HG03439 (cell line): Measurements from ENCODE around the gene DGKG.

ENCODE experiments used
- ATAC-seq: cut with Tn5 transposase; IDR thresholded peaks from one replicate; pipeline ENCODE4 v1.9.1; 2021; ENCODE audit warnings: mild to moderate bottlenecking, moderate library complexity; ENCODE audit not compliant: unreplicated experiment

Gene DGKG

GRCh38 chr3:186247821-186248814, 113.9 kb downstream of the DGKG start:
- ATAC-seq, result no peak

- ATAC-seq, result no peak
These were observed 115.1 kb downstream of the DGKG start for GRCh38 chr3:186246941-186247340.

GRCh38 chr3:186244016-186244415, 118.0 kb downstream of the DGKG start:
- ATAC-seq, result no peak

GRCh38 chr3:186241910-186242821, 119.9 kb downstream of the DGKG start:
- peak; percentile 74 for ATAC-seq

DNA sequence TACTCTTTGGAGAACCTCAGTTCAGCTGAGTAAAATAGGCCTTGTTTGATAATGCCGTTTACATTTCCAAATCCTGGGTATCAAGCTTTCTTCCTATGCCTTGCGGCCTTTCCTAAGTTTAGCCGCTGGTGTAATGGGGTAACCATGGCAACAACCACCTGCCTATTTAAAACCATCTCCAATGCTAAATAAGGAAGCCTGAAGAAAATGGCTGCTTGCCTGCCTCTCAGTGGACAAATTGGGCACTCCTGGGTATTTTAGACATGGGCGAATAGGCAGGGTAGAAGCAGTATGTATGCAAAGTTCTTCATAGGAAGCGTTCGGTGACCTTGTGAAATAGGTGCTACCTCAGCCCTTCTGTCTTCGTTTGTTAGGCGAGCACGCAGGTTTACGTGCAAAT, 122.7 kb downstream of the DGKG start:
- no peak for ATAC-seq

DNA sequence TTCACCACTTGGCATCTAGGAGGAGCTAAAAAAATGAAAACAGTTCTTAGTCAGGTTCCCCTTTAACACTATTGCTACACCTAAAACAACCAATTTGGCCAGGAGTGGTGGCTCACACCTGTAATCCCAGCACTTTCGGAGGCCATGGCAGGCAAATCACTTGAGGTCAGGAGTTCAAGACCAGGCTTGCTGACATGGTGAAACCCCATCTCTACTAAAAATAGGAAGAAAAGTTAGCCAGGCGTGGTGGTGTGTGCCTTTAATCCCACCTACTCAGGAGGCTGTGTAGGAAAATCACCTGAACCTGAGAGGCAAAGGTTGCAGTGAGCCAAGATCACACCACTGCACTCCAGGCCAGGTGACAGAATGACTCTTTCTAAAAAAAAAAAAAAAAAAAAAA, 124.1 kb downstream of the DGKG start:
- ATAC-seq, result no peak

DNA sequence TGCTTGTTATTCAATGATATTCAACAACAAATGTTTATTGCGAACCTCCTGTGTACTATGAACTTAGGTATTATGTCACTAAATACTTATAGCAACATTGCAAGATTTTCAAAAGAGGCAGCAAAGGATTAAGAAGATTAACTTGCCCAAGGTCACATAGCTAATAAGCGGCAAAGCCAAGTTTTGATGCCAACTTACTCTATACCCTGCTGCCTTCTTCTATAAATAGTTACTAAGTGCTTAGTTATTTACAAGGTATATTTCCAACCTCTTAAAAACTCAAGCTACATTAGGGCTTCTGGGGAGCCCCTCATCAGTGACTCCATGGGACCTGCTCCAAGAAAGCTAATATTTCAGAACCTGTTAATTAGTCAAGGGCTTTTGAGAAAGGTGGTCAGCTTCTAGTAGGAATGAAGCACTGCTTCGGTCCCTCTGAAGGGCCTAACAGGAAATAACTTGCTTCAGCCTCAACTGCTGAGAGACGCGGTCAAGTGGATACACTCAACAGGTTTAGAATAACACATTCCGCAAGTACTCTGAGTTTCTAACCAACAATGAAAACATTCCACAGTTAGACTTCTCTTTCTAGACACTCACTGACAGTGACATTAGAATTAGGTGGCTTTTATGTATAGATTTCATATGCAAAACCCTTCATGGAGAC, 125.5 kb downstream of the DGKG start:
- ATAC-seq, result no peak

GRCh38 chr3:186235554-186235953, 126.5 kb downstream of the DGKG start:
- ATAC-seq, result peak; percentile 70

GRCh38 chr3:186234152-186234551, 127.9 kb downstream of the DGKG start:
- ATAC-seq, result no peak

- ATAC-seq, result no peak
These were observed 135.6 kb downstream of the DGKG start for GRCh38 chr3:186226482-186226881.

- no peak for ATAC-seq
These were observed 136.4 kb downstream of the DGKG start for GRCh38 chr3:186225603-186226002.

DNA sequence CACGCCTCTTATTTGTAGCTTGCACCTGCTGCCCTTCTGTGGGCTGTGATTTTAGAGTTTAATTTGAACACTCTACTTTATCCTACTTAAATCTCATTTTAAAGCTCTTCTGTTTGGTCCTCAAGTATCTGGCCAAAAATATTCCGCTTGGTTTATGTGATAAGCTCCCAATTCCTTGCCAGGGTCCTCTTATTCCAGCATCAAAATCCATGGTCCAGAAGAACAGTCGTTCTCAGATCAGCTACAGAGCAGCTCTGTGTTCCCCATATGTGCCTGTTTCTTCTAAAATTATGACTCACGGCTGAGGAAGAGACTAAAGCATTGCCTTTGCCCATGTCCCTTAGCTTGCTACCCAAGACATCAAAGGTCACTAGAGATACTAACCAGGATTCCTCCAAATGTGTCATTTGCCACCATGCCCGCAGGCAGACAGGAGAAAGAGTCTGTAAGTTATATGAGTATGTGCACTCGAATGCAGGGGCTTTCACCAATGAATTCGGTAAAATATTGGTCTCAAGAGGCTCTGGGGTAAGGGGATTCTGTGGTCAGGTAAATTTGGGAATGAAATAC, 137.9 kb downstream of the DGKG start:
- no peak for ATAC-seq

GRCh38 chr3:186223476-186223875, 138.6 kb downstream of the DGKG start:
- ATAC-seq, result no peak

DNA sequence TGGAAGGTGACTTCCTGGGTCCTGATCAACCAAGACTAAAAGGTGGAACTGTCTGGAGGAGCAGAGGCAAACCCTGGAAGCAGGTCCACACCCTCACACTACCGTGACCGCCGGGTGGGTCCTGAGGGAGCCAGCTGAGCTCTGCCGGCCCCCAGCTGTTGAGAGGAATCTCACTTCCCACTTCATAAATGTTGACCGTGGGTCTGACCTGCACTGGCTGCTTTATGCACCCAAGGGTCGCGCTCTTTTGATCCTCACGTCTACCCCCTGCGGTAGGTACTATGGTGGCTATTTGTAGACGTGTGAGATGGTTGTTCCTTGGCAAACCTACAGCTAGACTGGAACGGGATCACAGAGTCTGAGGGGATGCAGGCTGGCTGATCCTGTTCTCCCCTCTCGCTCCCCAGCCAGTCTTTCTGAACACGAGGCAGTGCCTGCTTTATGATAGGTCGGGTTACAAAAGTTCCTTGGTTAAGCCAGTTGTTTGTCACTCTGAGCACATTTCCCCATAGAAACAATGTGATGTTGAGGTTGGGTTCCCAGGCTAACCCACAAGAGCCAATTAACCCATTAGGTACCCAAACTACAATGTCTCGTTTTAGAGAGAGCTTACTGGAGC, 140.2 kb downstream of the DGKG start:
- no peak for ATAC-seq

DNA sequence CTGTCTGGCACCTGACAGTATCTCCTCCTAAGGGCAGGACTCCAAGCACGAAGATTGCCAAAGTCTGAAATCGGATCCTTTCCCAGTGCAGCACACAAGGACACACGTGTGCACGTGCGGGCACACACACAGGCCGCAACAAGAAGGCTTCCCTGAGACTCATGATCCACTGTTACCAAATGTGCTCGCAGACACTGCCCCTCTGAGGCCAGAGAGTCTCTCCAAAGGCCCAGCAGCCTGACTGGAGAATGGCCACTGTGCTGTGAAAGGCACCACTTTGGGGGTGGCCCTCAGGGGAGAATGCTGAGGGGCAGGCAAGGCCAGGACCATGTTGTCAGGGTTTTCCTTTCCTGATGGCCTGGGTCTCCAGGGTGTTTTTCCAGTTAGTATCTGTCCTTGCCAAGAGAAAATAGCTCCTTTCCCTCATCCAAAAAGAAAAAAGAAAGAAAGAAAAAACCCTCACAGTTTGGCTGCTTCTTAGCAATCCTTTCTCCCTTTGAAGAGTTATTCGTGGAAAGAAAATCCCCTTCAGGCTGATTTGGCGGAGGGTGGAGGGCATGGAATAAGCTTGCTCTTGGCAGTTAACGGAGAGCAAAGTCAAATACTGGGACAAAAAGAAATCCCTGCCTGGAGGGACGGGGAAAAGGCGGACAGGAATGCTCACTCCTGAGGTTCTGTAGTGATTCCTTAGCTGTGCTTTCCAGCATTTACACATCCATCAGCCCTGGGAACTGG, 141.0 kb downstream of the DGKG start:
- no peak for ATAC-seq

- ATAC-seq, result no peak
These were observed 141.7 kb downstream of the DGKG start for GRCh38 chr3:186220365-186220764.

DNA sequence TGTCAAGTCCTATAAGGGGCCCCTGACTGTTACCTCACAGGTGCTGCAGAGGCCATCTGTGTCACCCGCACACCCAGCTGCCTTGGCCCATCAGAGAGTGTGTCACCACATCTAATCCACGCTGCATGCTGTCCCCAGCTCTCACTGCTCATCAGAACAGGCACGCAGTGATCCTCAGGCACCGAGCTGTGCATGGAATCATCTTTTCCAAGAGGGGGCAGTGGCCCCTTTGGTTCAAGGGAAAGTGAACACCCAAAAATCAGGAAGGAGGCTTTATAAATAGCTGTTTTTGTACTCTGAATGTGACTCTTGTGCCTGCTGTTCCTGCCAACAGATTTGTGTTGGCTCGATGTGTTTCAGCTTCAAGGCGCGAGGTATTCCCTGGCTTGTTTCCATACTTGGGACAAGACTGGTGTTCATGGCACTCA, 142.8 kb downstream of the DGKG start:
- ATAC-seq, result no peak

DNA sequence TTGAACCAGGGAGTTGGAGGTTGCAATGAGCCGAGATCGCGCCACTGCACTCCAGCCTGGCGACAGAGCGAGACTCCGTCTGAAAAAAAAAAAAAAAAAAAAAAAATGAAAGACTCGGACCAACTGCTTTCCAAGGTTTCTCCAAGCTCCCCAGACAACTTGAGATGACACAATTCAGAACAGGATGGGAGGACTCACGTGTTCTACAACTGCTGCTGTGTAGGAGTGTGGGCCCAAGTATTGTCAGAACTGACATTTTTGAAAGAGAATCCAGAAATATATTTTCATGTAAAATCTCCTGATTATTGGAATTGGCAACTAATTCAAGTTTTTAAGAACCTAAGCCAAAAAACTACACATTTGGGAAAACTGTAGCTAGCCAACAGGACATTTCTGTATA, 143.6 kb downstream of the DGKG start:
- no peak for ATAC-seq

DNA sequence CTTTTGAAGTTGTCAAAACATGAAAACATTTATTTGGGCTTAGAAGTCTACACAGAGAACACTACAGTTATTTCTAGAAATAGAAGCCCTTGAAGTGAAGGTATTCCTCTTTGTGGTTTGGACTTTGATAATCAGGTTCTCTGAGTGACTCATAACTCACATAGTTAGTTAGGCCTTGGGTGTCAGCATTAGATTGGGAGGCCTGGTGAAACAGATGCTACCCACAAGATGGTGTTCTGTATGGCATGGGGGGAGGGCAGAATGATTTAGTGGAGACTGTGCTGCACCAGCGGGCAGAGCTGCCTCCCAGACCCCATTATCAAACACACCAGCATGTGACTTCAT, 144.2 kb downstream of the DGKG start:
- ATAC-seq, result peak; percentile 89
